Measurements from ENCODE around the gene GOLGA8R. TPM values are rescaled to one million over a fixed set of nuclear protein-coding genes. Genes with fewer than 3 reads are reported as not detected.

The GOLGA8R gene, protein sequence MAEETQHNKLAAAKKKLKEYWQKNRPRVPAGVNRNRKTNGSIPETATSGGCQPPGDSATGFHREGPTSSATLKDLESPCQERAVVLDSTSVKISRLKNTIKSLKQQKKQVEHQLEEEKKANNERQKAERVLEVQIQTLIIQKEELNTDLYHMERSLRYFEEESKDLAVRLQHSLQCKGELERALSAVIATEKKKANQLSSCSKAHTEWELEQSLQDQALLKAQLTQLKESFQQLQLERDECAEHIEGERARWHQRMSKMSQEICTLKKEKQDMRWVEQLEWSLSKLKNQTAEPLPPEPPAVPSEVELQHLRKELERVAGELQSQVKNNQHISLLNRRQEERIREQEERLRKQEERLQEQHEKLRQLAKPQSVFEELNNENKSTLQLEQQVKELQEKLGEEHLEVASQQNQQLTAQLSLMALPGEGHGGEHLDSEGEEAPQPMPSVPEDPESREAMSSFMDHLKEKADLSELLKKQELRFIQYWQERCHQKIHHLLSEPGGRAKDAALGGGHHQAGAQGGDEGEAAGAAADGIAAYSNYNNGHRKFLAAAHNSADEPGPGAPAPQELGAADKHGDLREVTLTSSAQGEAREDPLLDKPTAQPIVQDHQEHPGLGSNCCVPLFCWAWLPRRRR
- total RNA-seq (2022; extraction: Qiagen RNA extraction) = 0.14 to 0.34 TPM (median 0.21 TPM) in 5 replicates

DNA sequence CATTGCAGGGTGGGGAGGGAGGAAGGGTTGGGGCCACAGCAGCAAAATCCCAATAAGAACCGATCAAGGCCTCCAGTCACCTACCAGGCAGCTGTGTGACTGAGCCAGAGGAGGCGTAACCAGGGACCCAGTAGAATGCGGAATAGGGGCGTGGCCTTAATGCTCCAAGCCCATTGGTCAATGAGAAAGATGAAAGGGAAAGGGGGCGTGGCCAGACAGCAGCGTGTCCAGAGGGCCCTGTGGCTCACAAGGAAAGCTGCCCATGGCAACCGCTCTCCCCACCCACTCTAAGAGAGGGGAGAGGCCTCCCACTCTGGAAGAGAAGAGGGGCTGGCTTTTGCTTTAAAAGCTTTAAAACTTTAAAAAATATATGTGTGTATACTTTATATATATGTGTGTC, at the start of gene GOLGA8R:
TSS of gene GOLGA8R (minus strand) at position 101 of the 400 bp plus-strand sequence. CDS start at position 3, 98 bp downstream.

DNA sequence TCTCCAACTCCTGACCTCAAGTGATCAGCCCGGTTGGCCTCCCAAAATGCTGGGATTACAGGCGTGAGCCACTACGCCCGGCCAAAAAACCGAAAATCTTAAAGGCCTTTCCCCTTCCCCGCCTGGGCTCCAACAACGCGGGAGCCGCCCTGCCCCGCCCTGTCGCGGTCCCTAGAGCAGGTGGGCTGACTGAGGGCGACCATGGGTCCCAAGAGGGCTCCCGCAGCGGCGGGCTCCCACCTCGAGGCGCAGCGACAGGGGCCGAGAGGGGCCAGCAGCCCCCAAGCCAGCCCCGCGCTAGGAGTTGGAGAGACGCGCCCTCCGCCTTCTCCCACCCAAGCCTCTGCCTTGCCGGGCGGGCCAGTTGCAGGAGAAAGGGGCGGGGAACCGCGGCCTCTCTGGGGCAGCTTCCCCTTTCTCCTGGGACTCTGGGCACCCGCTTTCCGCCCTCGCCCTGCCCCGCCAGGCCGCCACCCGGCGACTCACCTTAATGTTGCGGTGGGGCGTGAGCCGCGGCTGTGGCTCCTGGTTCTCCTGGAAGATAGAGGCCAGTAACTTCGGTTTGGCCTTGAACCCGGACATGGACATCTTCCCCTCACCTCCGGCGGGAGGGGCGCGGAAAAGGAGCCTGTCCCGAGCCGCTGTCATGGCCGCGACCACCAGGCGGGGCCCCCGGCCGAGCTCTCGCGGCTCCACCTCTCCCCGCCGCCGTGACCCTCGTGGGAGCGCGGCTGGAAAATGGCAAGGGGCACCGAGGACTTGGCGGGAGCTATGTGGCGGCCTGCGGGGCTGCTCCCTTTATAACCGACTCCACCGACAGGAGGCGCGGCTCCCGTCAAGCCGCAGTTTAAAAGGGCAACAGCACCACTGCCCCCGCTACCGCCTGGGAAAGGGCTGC, 21.0 kb downstream of the GOLGA8R start, which contains the start of gene CHRFAM7A:
TSS of gene CHRFAM7A (minus strand) at position 775 of the 898 bp plus-strand sequence. CDS start 10,189 bp downstream, outside the sequence.

Other genes with a start within 250 kb of the GOLGA8R start
- gene CHRFAM7A, start 20.7 kb downstream of the GOLGA8R start, total RNA-seq (2022; extraction: Qiagen RNA extraction) = 4.4 to 7.5 TPM (median 6.5 TPM) in 5 replicates
- 0.10 to 0.16 TPM (median 0.11 TPM) in 3 of 5 replicates, not detected in the others for gene GOLGA8Q, start 137.8 kb upstream of the GOLGA8R start, total RNA-seq (2022; extraction: Qiagen RNA extraction)
- gene GOLGA8H, start 189.8 kb upstream of the GOLGA8R start, total RNA-seq (2022; extraction: Qiagen RNA extraction) = 1.9 to 3.4 TPM (median 2.5 TPM) in 5 replicates